Heart left ventricle (tissue), 16 donors: ENCODE results near the gene GNAS. TPM values are rescaled to one million over a fixed set of nuclear protein-coding genes. Genes with fewer than 3 reads are reported as not detected.

ENCODE experiments used
- ATAC-seq, 4 donors: fragments of 200-7000 bp; cut with Tn5 transposase; one replicate each; pipeline ENCODE4 v1.9.1; 2020 to 2022; ENCODE audit warnings: moderate library complexity in 4 of 4, mild to moderate bottlenecking in 3 of 4, moderate number of reproducible peaks in 1 of 4
- DNase-seq, 5 donors: peaks; one replicate each; pipeline ENCODE4 v3.0.0-alpha.2; 2020
- H3K27ac ChIP-seq, 12 donors: fragments of 200-600 bp; sonication (generic) in 4 of 12; one replicate each; pipeline versions ENCODE4 v1.5.0 to v1.8.0; 2016 to 2022; ENCODE audit warnings: mild to moderate bottlenecking in 2 of 12
- H3K27me3 ChIP-seq, 9 donors: fragments of 200-600 bp; sonication (generic) in 2 of 9; one replicate each; pipeline versions ENCODE4 v1.5.1 to v1.8.0; 2016 to 2022; ENCODE audit warnings: mild to moderate bottlenecking in 3 of 9
- H3K36me3 ChIP-seq, 9 donors: fragments of 200-600 bp; sonication (generic) in 2 of 9; one replicate each; pipeline versions ENCODE4 v1.5.0 to v1.8.0; 2018 to 2022; ENCODE audit warnings: mild to moderate bottlenecking in 2 of 9
- H3K4me1 ChIP-seq, 12 donors: fragments of 200-600 bp; sonication (generic) in 4 of 12; one replicate each; pipeline versions ENCODE4 v1.5.0 to v1.8.0; 2016 to 2022; ENCODE audit warnings: mild to moderate bottlenecking in 3 of 12
- H3K4me3 ChIP-seq, 12 donors: fragments of 200-600 bp; sonication (generic) in 4 of 12; one replicate each; pipeline versions ENCODE4 v1.5.0 to v1.8.0; 2017 to 2022; ENCODE audit warnings: mild to moderate bottlenecking in 9 of 12, moderate library complexity in 4 of 12
- H3K9me3 ChIP-seq, 12 donors: fragments of 200-600 bp; sonication (generic) in 4 of 12; one replicate each; pipeline versions ENCODE4 v1.5.0 to v1.8.0; 2016 to 2022; ENCODE audit warnings: mild to moderate bottlenecking in 1 of 12
- CTCF ChIP-seq, 12 donors: fragments of 200-600 bp; sonication (generic) in 4 of 12; IDR thresholded peaks; one replicate each; pipeline versions ENCODE4 v1.5.0 to v1.8.0; 2018 to 2022; ENCODE audit warnings: antibody characterized with exemption in 12 of 12, mild to moderate bottlenecking in 5 of 12
- POLR2A ChIP-seq, 2 donors: fragments of 450-650 bp; IDR thresholded peaks; one replicate each; pipeline ENCODE4 v1.6.1; 2017; ENCODE audit warnings: antibody characterized with exemption in 2 of 2, mild to moderate bottlenecking in 2 of 2, moderate library complexity in 2 of 2
- WGBS, 4 donors: extraction: QIAGEN DNeasy Blood & Tissue Kit in 2 of 4; methylation state at CpG; one replicate each; pipeline versions ENCODE4 v1.1.5 to v1.1.7; 2013 to 2018; 5-methylcytosine and 5-hydroxymethylcytosine counted together
- intact Hi-C, 10 donors: fragments of 100-400 bp; cut with DNase I; formaldehyde crosslinking; loops; one replicate each; pipeline versions ENCODE4 v1.11.1 to v1.14.2; 2022
- polyA plus RNA-seq, 2 donors: library from polyadenylated mRNA; stranded (reverse); fragments of 200-250 nt; gene quantifications; one replicate each; pipeline ENCODE4 v1.2.3, GENCODE V29; 2013
- total RNA-seq, 9 donors: library from RNA; depleted of rRNA in 2 of 9; stranded (reverse); fragments of >200 nt in 2 of 9; fragmentation: NEBNext Ultra II Directional in 3 of 9; extraction: Animal tissue kit (Norgen Biotek cat#: 25700) in 3 of 9; gene quantifications; one replicate each; pipeline versions ENCODE4 v1.1.0 to v1.2.4, GENCODE V29; 2016 to 2023
- donor health status: ischemic (EF 13 %, LVEDD 7.1; RV severe dilation, severe dysfunction).
- donor health status: healthy with polysubstance abuse.
- donor health status: DM: no; HTN: yes; CAD: no.
- donor health status: DM: no; HTN: no; CAD: no.
- donor health status: ischemic (EF 25% LVEDD 6.9; RV normal size, moderate dysfunction).
- donor health status: ischemic (EF 25% LVEDD 5.7; RV mildly dilated, moderate dysfunction).
- donor health status: healthy.
- donor health status: DM: yes; HTN: yes; CAD: no.
- donor health status: ischemic (EF 35%, LVEDD 5.7; RV mildly dilated, moderate dysfunction).
- donor health status: nonischemic (EF 11% LVEDD 7.7; RV severe dilation, severe dysfunction).
- donor health status: DM: yes; HTN: yes; CAD: no.
- donor health status: PGD.
- donor health status: ischemic (EF 29% LVEDD 5.4; RV normal size, mild dysfunction).
- donor health status: nonischemic (EF 23%, LVEDD 6.1; RV moderate dilation, normal function).

The GNAS gene
- total and polyA plus RNA-seq, 11 donors: 1,246 to 2,999 (median 1,604) TPM

DNA sequence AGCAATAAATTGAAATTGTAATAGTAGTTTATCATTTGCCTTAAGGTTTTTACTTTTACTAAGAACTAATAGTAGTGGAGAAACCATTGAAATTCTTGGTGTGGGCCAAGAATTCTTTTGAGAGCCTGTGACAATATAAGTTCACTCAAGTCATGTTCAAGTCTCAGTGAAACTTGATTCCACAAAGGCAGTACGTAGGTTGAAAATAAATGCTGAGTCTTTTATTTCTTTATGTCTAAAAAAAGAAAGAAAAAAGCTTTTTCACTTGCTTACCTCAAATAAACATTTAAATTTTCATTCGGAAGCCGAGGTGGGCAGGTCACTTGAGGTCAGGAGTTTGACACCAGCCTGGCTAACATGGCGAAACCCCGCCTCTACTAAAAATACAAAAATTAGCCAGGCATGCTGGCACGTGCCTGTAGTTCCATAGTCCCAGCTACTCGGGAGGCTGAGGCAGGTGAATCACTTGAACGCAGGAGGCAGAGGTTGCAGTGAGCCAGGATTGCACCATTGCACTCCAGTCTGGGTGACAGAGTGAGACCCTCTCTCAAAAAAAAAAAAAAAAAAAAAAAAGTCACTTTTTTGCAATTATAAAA lies 70.7 kb downstream of the GNAS start:
- Histone ChIP-seq H3K9me3 (peaks cover 0 to 3% (median 0%) of the 10 kb centered on the region in 12 donors), H3K4me1 (peaks cover 0 to 3% (median 0%) of the 10 kb centered on the region in 12 donors), H3K36me3 (no peaks in the 10 kb centered on the region), H3K4me3 (peak overlapping the region in 6 of 12 donors; percentile 2 to 39 (median 10)), H3K27me3 (no peaks in the 10 kb centered on the region), H3K27ac (peak overlapping the region in 2 of 12 donors; percentile 16 to 17)
- 42 to 54% (median 47%) methylated on average over 8 of the region's 8 CpGs for WGBS, 4 donors
- peak in 2 of 5 donors; percentile 29 to 40 for DNase-seq
- intact Hi-C loops: no loop called here
- ATAC-seq: peak in 2 of 4 donors; percentile 69 to 73
- TF ChIP-seq POLR2A (IDR thresholded peaks at IDR 0.05) (no peak), CTCF (IDR thresholded peaks at IDR 0.05) (no peak)

- ATAC-seq (peak in 1 of 4 donors; percentile 33), DNase-seq (no peak)
- intact Hi-C loops: no loop called here
- no peaks in the 10 kb centered on the region for H3K9me3 ChIP-seq
- WGBS, 4 donors: 93 to 96% (median 95%) methylated on average over 10 of the region's 10 CpGs
- H3K27ac ChIP-seq: no peak overlapping the region
- peaks cover 0 to 3% (median 0%) of the 10 kb centered on the region in 12 donors for H3K4me1 ChIP-seq
- H3K27me3 ChIP-seq: no peaks in the 10 kb centered on the region
- no peaks in the 10 kb centered on the region for H3K36me3 ChIP-seq
- no peak for TF ChIP-seq POLR2A (IDR thresholded peaks at IDR 0.05)
- no peak for TF ChIP-seq CTCF (IDR thresholded peaks at IDR 0.05)
- no peak overlapping the region for H3K4me3 ChIP-seq
Measured at GRCh38 chr20:58926802-58927489, 74.4 kb downstream of the GNAS start.

DNA sequence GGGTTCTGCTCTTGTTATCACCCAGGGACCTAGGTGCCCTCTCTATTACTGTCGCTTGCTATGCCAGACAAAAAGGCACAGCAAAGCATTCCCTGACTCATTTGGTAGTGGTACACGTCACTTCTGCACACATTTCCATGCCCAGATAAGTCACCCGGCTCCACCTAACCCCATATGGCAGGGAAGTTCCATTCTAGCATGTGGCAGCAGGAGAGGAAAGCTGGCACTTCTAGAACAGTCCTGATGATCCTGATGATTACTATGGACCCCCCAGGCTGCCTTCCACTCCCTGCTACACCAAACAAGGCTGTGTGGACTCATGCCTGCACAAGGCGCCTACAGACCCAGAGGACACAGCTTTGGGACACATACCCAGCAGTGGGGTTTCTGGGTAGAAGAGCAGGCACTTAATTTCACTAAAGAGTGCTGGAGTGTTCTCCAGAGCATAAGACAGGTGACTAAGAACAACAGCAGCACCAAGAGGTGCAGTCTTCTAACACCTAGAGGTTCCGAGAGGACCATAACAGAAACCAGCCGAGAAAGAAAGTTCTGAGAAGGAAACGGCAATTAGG lies 75.1 kb downstream of the GNAS start:
- ATAC-seq: no peak

More for the DNA sequence above, 75.1 kb downstream of the GNAS start:
- intact Hi-C loops: no loop called here
- Histone ChIP-seq H3K4me3 (no peak overlapping the region), H3K27ac (no peak overlapping the region), H3K9me3 (no peaks in the 10 kb centered on the region), H3K4me1 (peaks cover 0 to 1% (median 0%) of the 10 kb centered on the region in 12 donors), H3K27me3 (no peaks in the 10 kb centered on the region), H3K36me3 (no peaks in the 10 kb centered on the region)
- DNase-seq: no peak
- TF ChIP-seq POLR2A (IDR thresholded peaks at IDR 0.05) (no peak), CTCF (IDR thresholded peaks at IDR 0.05) (no peak)
- 92 to 94% (median 93%) methylated on average over 7 of the region's 7 CpGs for WGBS, 4 donors
